ENCODE data around the gene LBHD2. TPM values are rescaled to one million over a fixed set of nuclear protein-coding genes. Genes with fewer than 3 reads are reported as not detected.

Gene LBHD2
- total RNA-seq, 1 experiment from 2014 or later, result not detected

DNA sequence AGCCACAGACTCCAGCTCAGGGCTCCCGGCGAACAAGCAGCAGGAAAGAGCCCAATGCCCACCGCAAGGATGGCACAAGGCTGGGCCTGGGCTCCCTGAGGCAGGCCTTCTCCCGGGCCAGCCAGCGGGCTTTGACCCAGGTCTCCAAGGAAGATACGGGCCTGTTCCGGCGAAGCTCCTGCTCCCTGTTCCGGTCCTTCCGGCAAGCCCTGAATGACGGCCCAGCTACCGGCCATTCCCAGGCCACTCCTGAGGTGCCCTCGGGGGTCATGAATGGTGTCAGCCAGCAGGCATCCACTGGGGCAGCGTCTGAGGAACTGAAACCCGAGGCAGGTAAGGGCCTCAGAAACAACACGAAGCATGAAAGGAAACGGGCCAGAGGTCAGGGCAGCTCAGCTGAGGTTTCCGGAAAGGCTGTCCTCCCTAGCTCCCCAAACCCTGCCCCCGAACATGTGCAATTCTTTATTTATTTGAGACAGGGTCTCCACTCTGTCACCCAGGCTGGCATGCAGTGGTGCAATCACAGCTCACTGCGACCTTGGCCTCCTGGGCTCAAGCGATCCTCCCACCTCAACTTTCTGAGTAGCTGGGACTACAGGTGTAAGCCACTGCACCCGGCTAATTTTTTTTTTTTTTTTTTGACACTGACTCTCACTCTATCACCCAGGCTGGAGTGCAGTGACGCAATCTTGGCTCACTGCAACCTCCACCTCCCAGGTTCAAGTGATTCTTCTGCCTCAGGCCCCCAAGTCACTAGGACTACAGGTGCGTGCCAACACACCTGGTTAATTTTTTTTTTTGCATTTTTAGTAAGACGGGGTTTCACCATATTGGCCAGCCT lies 16.5 kb downstream of the LBHD2 start:
- no peaks in the 10 kb centered on the region for H3K36me3 ChIP-seq (ENCODE audit: control insufficient read depth, insufficient read depth, low read length)
- H3K4me1 ChIP-seq (ENCODE audit: control insufficient read depth, insufficient read depth, low read length), result peaks cover 15% of the 10 kb centered on the region; the same call in 1 of the 2 replicates
- ChIA-PET CTCF (interaction anchor here (0.5 kb wide), 1 partner anchor 14 kb away, joined by 3 read pairs; no protein-coding TSS in a partner anchor), POLR2A (interaction anchor here (0.7 to 0.8 kb wide), 2 partner anchors 23 to 101 kb away, joined by 5 to 12 read pairs; no protein-coding TSS in a partner anchor)
- no peak for DNase-seq (ENCODE audit: low read depth, low spot score)
- BruUV-seq (replicated peaks), result no TSS peak
- no peak for ATAC-seq
- H3K4me3 ChIP-seq (ENCODE audit: low read depth in 2 of 2, low read length in 2 of 2), result no peak overlapping the region
- intact Hi-C loops (cut with micrococcal nuclease; ENCODE audit: unreplicated experiment) (loop anchor here (10.0 kb wide), 1 partner anchor 194 kb away; no protein-coding TSS in a partner anchor), in situ Hi-C loops (cut with HindIII; ENCODE audit: low pct_unique_long_range_greater_than_20kb, low sequenced_read_pairs) (no loop called here)
- no peaks in the 10 kb centered on the region for H3K9me3 ChIP-seq (ENCODE audit: control insufficient read depth, insufficient read depth, low read depth, low read length)
- H3K27ac ChIP-seq (ENCODE audit: low read length), result no peak overlapping the region
- no peaks in the 10 kb centered on the region for H3K27me3 ChIP-seq (ENCODE audit: control insufficient read depth, insufficient read depth, low read length)
- TF ChIP-seq POLR2AphosphoS5 (IDR thresholded peaks at IDR 0.05; ENCODE audit: low read depth, low read length), result no peak
- TF ChIP-seq, protein P1, sequence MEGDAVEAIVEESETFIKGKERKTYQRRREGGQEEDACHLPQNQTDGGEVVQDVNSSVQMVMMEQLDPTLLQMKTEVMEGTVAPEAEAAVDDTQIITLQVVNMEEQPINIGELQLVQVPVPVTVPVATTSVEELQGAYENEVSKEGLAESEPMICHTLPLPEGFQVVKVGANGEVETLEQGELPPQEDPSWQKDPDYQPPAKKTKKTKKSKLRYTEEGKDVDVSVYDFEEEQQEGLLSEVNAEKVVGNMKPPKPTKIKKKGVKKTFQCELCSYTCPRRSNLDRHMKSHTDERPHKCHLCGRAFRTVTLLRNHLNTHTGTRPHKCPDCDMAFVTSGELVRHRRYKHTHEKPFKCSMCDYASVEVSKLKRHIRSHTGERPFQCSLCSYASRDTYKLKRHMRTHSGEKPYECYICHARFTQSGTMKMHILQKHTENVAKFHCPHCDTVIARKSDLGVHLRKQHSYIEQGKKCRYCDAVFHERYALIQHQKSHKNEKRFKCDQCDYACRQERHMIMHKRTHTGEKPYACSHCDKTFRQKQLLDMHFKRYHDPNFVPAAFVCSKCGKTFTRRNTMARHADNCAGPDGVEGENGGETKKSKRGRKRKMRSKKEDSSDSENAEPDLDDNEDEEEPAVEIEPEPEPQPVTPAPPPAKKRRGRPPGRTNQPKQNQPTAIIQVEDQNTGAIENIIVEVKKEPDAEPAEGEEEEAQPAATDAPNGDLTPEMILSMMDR (IDR thresholded peaks at IDR 0.05), result no peak
- TF ChIP-seq, protein P2, sequence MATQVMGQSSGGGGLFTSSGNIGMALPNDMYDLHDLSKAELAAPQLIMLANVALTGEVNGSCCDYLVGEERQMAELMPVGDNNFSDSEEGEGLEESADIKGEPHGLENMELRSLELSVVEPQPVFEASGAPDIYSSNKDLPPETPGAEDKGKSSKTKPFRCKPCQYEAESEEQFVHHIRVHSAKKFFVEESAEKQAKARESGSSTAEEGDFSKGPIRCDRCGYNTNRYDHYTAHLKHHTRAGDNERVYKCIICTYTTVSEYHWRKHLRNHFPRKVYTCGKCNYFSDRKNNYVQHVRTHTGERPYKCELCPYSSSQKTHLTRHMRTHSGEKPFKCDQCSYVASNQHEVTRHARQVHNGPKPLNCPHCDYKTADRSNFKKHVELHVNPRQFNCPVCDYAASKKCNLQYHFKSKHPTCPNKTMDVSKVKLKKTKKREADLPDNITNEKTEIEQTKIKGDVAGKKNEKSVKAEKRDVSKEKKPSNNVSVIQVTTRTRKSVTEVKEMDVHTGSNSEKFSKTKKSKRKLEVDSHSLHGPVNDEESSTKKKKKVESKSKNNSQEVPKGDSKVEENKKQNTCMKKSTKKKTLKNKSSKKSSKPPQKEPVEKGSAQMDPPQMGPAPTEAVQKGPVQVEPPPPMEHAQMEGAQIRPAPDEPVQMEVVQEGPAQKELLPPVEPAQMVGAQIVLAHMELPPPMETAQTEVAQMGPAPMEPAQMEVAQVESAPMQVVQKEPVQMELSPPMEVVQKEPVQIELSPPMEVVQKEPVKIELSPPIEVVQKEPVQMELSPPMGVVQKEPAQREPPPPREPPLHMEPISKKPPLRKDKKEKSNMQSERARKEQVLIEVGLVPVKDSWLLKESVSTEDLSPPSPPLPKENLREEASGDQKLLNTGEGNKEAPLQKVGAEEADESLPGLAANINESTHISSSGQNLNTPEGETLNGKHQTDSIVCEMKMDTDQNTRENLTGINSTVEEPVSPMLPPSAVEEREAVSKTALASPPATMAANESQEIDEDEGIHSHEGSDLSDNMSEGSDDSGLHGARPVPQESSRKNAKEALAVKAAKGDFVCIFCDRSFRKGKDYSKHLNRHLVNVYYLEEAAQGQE (IDR thresholded peaks at IDR 0.05; ENCODE audit: insufficient read depth in 1 of 2, low read depth in 2 of 2, low read length in 1 of 2), result no peak
- TF ChIP-seq SIN3A (IDR thresholded peaks at IDR 0.05; ENCODE audit: borderline replicate concordance, insufficient read depth, low read depth, low read length), result no peak
- no peak for TF ChIP-seq TCF7L2 (IDR thresholded peaks at IDR 0.05; ENCODE audit: low read depth, low read length)

DNA sequence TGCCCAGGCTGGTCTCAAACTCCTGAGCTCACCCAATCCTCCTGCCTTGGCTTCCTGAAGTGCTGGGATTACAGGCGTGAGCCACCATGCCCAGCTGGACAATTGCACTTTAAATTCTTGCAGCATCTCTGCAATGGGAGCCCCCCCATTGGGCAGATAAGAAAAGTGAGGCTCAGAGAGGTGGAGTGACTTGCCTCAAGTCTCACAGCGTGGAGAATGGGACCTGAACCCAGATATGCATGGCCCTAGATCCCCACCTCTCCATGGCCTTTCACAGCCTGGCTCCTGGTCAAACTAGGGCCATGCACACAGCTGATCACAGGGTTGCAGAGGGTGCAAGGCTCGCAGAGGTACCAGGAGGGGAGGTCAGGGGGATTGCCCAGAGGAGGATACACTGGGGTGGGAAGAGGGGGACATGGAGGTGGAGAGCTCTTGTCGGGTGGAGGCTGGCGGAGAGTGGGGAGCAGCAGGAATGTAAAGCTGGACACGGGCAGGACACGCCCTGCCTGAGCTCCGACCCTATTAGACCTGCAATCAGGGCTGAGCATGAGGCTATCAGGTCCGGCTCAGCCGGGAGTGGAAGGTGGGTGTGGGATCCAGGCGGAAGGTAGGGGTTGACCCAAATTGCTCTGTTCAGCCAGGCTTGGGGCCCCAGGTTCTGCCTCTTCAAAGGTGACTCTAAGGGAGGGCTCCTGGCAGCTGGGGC lies 17.4 kb downstream of the LBHD2 start:
- POLR2A ChIA-PET, result no interaction called here
- H3K4me1 ChIP-seq (ENCODE audit: control insufficient read depth, insufficient read depth, low read length), result peaks cover 15% of the 10 kb centered on the region; the same call in 1 of the 2 replicates

More for the DNA sequence above, 17.4 kb downstream of the LBHD2 start:
- DNase-seq (ENCODE audit: low read depth, low spot score) (no peak), ATAC-seq (no peak)
- TF ChIP-seq POLR2AphosphoS5 (IDR thresholded peaks at IDR 0.05; ENCODE audit: low read depth, low read length), result no peak
- no peak for TF ChIP-seq TCF7L2 (IDR thresholded peaks at IDR 0.05; ENCODE audit: low read depth, low read length)
- TF ChIP-seq, protein P2 (IDR thresholded peaks at IDR 0.05; ENCODE audit: insufficient read depth in 1 of 2, low read depth in 2 of 2, low read length in 1 of 2), result no peak
- TF ChIP-seq, protein P1 (IDR thresholded peaks at IDR 0.05), result no peak
- TF ChIP-seq SIN3A (IDR thresholded peaks at IDR 0.05; ENCODE audit: borderline replicate concordance, insufficient read depth, low read depth, low read length), result no peak
- BruUV-seq (replicated peaks), result no TSS peak
- H3K9me3 ChIP-seq (ENCODE audit: control insufficient read depth, insufficient read depth, low read depth, low read length), result no peaks in the 10 kb centered on the region
- in situ Hi-C loops (cut with HindIII; ENCODE audit: low pct_unique_long_range_greater_than_20kb, low sequenced_read_pairs) (no loop called here), intact Hi-C loops (cut with micrococcal nuclease; ENCODE audit: unreplicated experiment) (loop anchor here (10.0 kb wide), 1 partner anchor 193 kb away; no protein-coding TSS in a partner anchor)
- CTCF ChIA-PET, result interaction anchor here (0.5 kb wide), 1 partner anchor 15 kb away, joined by 3 read pairs; no protein-coding TSS in a partner anchor
- no peaks in the 10 kb centered on the region for H3K36me3 ChIP-seq (ENCODE audit: control insufficient read depth, insufficient read depth, low read length)
- no peak overlapping the region for H3K27ac ChIP-seq (ENCODE audit: low read length)
- no peaks in the 10 kb centered on the region for H3K27me3 ChIP-seq (ENCODE audit: control insufficient read depth, insufficient read depth, low read length)
- no peak overlapping the region for H3K4me3 ChIP-seq (ENCODE audit: low read depth in 2 of 2, low read length in 2 of 2)

Measured in Panc1 (cell line).